GM19193 (cell line): ENCODE results near the gene CD34.

ENCODE experiments used
- POLR2A ChIP-seq: IDR thresholded peaks from 4 replicates; pipeline ENCODE4 v1.6.1; 2011; ENCODE audit not compliant: insufficient read depth, insufficient read length; ENCODE audit errors: extremely low read depth

CD34 gene

DNA sequence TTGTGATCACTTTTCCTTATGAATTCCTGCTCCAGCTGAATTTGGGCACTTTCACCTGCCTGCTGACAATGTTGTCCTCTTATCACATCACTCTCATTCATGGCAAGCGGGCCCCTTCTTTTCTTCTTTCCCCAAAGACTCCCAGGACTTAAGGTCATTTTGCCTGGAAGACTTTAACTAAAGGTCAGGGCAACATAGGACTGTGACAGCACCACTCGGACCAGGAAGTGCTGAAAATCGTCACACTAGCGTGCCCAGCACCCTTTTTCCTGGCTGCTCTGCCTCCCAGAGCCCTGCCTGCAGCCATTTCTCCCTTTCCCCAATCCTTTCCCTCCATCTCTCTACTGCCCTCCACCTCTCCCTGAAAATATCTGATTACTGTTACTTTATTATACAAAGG, 35.4 kb downstream of the CD34 start:
- no peak for TF ChIP-seq POLR2A

GRCh38 chr1:207873055-207873890, 37.7 kb downstream of the CD34 start:
- no peak for TF ChIP-seq POLR2A

GRCh38 chr1:207872621-207873020, 38.3 kb downstream of the CD34 start:
- no peak for TF ChIP-seq POLR2A

- no peak for TF ChIP-seq POLR2A
Measured at GRCh38 chr1:207871117-207871649, 39.7 kb downstream of the CD34 start.

DNA sequence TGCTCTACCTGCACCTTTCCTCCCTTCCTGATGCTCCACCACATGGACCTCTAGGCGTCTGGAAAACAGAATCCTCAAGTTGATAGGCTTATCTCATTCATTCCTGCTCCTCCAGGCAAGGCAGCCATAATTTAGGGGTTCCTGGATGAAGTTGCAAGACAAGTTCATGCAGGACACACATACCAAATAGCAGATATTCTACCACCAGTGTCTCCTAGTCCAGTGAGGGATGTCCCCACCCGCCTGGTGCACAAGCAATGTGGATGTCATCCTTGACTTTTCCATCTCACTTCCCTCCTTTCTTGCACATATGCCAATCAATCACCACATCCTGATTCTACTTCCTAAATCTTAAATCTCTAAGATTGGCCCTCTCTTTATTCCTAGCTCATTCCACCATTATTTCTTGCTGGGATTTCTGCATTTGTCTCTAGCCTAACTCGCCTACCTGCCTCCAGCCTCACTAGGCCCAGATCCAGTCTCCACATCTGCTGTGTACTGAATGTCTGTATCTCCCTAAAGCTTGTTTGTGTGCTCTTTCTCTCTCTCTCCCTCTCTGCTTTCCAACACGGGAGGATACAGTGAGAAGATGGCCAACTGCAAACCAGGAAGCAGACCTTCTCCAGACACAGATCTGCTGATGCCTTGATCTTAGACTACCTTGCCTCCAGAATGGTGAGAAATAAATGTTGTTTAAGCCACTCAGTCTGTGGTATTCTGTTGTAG, 40.5 kb downstream of the CD34 start:
- TF ChIP-seq POLR2A, result no peak

- TF ChIP-seq POLR2A, result no peak
Measured at GRCh38 chr1:207869859-207870258, 41.1 kb downstream of the CD34 start.

- TF ChIP-seq POLR2A, result peak; percentile 51
Measured at GRCh38 chr1:207868774-207869721, 41.9 kb downstream of the CD34 start.

- no peak for TF ChIP-seq POLR2A
Measured at GRCh38 chr1:207868251-207868773, 42.6 kb downstream of the CD34 start.

DNA sequence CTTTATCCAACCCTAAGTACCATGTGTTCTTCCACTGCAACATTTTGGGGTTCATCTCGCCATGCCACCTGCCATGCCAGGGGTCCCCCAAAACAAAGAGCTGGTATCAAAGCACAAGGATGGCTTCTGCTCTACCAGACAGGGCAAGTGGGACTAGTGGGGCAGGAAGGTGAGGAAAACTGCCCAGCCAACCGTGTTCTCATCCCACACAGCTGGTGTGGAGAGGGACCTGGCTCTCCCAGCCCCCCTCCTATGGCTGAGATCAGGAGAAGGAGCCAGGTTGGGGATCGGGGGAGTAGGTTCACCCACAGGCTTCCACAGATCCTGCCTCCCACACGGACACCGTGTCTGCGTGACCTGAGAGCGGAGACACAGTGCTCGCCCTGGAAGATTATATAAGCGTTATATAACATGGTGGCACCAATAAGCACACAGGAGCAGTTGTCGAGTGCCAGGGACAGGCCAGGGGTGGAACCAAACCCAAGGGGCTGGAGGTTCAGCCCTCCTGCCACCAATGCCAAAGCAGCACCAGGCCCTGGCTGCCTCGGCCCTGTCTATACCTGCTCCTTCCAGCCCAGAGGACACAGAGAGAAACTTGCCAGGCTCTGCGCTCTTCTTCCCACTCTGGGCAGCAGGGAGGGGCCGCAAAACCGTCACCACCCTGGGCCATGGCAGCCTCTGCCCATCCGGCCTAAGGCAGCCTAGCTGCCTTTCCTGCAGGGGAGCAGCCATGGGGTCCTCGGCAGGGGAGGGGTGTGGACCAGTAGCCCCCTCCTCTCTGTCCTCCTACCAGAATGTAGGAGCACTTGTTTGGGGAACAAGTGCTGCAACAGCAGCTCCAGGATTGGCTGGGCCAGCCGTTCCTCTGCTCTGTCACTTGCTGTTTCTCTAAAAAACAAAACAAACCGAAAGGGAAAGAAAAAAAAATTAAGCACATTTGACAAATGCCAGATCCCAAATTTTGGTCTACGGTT, 43.5 kb downstream of the CD34 start:
- TF ChIP-seq POLR2A, result no peak

DNA sequence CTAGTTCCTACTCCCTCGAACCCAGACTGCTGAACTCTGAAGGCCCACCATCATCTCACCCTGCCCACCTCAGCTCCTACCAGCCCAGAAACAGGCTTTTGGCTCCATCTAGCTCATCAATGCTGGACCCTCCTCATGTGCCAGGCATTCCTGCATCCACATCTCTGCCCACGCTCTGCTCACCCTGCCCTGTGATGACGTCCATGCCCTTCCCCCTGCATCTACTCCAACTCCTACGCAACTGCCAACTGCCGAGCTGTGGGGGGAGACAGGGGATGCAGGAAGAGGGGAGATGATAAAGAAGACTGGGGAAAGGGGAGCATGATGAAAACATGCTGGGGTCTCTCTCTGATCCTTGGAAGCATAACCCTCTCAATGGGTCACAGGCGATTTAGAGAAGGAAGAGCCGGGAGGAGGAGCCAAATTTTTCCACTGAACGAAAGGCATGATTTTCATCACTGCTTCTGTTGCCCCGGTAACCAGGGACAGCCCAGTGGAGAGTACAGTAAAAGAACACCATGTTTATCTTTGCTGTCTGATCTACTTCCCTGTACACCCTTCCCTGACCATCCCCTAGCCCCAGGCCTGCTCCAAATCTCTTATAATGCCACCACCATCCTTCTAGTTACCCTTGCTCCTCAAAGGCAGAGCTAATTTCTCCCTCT, 44.3 kb downstream of the CD34 start:
- TF ChIP-seq POLR2A, result no peak

GRCh38 chr1:207863893-207864535, 46.9 kb downstream of the CD34 start:
- TF ChIP-seq POLR2A, result no peak

GRCh38 chr1:207862241-207862787, 48.6 kb downstream of the CD34 start:
- TF ChIP-seq POLR2A, result no peak
